Measurements from ENCODE around the gene PLXNB2.

- TF ChIP-seq CTCF (IDR thresholded peaks at IDR 0.05; ENCODE audit: low read depth, low read length) (no peak), EZH2phosphoT487 (IDR thresholded peaks at IDR 0.05; ENCODE audit: low read depth) (no peak)
Measured at GRCh38 chr22:50226063-50226874, 81.2 kb downstream of the PLXNB2 start.

All from OCI-LY3 (cell line).